ENCODE results near the gene TLL2.
"Not testable (repeated sequence)": the region's sequence is repeated elsewhere in the genome, so short reads cannot be mapped to it uniquely, and the experiment has no call there.

DNA sequence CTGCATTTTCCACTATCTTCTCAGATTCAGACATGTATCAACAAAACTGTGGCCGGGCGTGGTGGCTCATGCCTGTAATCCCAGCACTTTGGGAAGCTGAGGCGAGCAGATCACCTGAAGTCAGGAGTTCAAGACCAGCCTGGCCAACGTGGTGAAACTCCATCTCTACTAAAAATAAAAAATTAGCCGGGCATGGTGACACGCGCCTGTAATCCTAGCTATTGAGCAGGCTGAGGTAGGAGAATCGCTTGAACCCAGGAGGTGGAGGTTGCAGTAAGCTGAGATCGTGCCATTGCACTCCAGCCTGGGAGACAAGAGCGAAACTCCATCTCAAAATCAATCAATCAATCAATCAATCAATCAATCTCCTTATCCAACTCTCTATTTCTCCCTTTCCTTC lies 31.8 kb upstream of the TLL2 start:
- TF ChIP-seq, protein P1, sequence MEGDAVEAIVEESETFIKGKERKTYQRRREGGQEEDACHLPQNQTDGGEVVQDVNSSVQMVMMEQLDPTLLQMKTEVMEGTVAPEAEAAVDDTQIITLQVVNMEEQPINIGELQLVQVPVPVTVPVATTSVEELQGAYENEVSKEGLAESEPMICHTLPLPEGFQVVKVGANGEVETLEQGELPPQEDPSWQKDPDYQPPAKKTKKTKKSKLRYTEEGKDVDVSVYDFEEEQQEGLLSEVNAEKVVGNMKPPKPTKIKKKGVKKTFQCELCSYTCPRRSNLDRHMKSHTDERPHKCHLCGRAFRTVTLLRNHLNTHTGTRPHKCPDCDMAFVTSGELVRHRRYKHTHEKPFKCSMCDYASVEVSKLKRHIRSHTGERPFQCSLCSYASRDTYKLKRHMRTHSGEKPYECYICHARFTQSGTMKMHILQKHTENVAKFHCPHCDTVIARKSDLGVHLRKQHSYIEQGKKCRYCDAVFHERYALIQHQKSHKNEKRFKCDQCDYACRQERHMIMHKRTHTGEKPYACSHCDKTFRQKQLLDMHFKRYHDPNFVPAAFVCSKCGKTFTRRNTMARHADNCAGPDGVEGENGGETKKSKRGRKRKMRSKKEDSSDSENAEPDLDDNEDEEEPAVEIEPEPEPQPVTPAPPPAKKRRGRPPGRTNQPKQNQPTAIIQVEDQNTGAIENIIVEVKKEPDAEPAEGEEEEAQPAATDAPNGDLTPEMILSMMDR (IDR thresholded peaks at IDR 0.05) = not testable (repeated sequence)
- TF ChIP-seq POLR2A (IDR thresholded peaks at IDR 0.05) = not testable (repeated sequence)
